Measurements from ENCODE around the gene ANOS1. TPM values are rescaled to one million over a fixed set of nuclear protein-coding genes. Genes with fewer than 3 reads are reported as not detected.

The ANOS1 gene
- total RNA-seq, 1 donor from 2014 or later = 19.9 TPM

- H3K9me3 Mint-ChIP-seq = peaks cover 6% of the 10 kb centered on the region
- H3K4me3 Mint-ChIP-seq = no peak overlapping the region
- DNase-seq (ENCODE audit: extremely low spot score, unreplicated experiment) = no peak
- no peak for TF ChIP-seq CTCF (conservative IDR thresholded peaks at IDR 0.05)
- peaks cover 13% of the 10 kb centered on the region for H3K27me3 Mint-ChIP-seq
- no peaks in the 10 kb centered on the region for H3K36me3 Mint-ChIP-seq
- H3K4me1 Mint-ChIP-seq (ENCODE audit: unreplicated experiment) = peaks cover 17% of the 10 kb centered on the region
- H3K27ac Mint-ChIP-seq = no peak overlapping the region
These were observed 17.8 kb downstream of the ANOS1 start for GRCh38 chrX:8714164-8714563.

- H3K4me3 Mint-ChIP-seq = no peak overlapping the region
- no peak for DNase-seq (ENCODE audit: extremely low spot score, unreplicated experiment)
- TF ChIP-seq CTCF (conservative IDR thresholded peaks at IDR 0.05) = no peak
- no peak overlapping the region for H3K27ac Mint-ChIP-seq
- H3K4me1 Mint-ChIP-seq (ENCODE audit: unreplicated experiment) = peaks cover 21% of the 10 kb centered on the region
- peaks cover 8% of the 10 kb centered on the region for H3K27me3 Mint-ChIP-seq
- no peaks in the 10 kb centered on the region for H3K36me3 Mint-ChIP-seq
- no peaks in the 10 kb centered on the region for H3K9me3 Mint-ChIP-seq
These were observed 20.5 kb downstream of the ANOS1 start for GRCh38 chrX:8711401-8711800.

- no peak for DNase-seq (ENCODE audit: extremely low spot score, unreplicated experiment)
- Mint-ChIP-seq H3K4me3 (no peak overlapping the region), H3K36me3 (peaks cover 4% of the 10 kb centered on the region), H3K9me3 (no peaks in the 10 kb centered on the region), H3K27ac (no peak overlapping the region), H3K4me1 (ENCODE audit: unreplicated experiment) (peaks cover 4% of the 10 kb centered on the region), H3K27me3 (no peaks in the 10 kb centered on the region)
- TF ChIP-seq CTCF (conservative IDR thresholded peaks at IDR 0.05) = no peak
These were observed 27.8 kb downstream of the ANOS1 start for GRCh38 chrX:8704184-8704583.

GRCh38 chrX:8692871-8693270 lies 39.1 kb downstream of the ANOS1 start:
- peaks cover 3% of the 10 kb centered on the region for H3K36me3 Mint-ChIP-seq
- TF ChIP-seq CTCF (conservative IDR thresholded peaks at IDR 0.05) = no peak
- no peak overlapping the region for H3K27ac Mint-ChIP-seq
- H3K4me1 Mint-ChIP-seq (ENCODE audit: unreplicated experiment) = peaks cover 19% of the 10 kb centered on the region
- no peak for DNase-seq (ENCODE audit: extremely low spot score, unreplicated experiment)
- H3K4me3 Mint-ChIP-seq = no peak overlapping the region
- H3K27me3 Mint-ChIP-seq = peaks cover 14% of the 10 kb centered on the region
- no peaks in the 10 kb centered on the region for H3K9me3 Mint-ChIP-seq

- H3K27ac Mint-ChIP-seq = no peak overlapping the region
- peaks cover 3% of the 10 kb centered on the region for H3K36me3 Mint-ChIP-seq
- H3K27me3 Mint-ChIP-seq = peaks cover 17% of the 10 kb centered on the region
- H3K4me3 Mint-ChIP-seq = no peak overlapping the region
- no peaks in the 10 kb centered on the region for H3K9me3 Mint-ChIP-seq
- no peak for TF ChIP-seq CTCF (conservative IDR thresholded peaks at IDR 0.05)
- peaks cover 27% of the 10 kb centered on the region for H3K4me1 Mint-ChIP-seq (ENCODE audit: unreplicated experiment)
- DNase-seq (ENCODE audit: extremely low spot score, unreplicated experiment) = no peak
These were observed 42.5 kb downstream of the ANOS1 start for GRCh38 chrX:8689473-8689872.

- Mint-ChIP-seq H3K9me3 (no peaks in the 10 kb centered on the region), H3K27ac (no peak overlapping the region), H3K4me3 (no peak overlapping the region), H3K27me3 (peaks cover 17% of the 10 kb centered on the region), H3K36me3 (peaks cover 3% of the 10 kb centered on the region), H3K4me1 (ENCODE audit: unreplicated experiment) (peaks cover 27% of the 10 kb centered on the region)
- no peak for TF ChIP-seq CTCF (conservative IDR thresholded peaks at IDR 0.05)
- no peak for DNase-seq (ENCODE audit: extremely low spot score, unreplicated experiment)
These were observed 43.2 kb downstream of the ANOS1 start for GRCh38 chrX:8688776-8689175.
